HG03095 (cell line): Measurements from ENCODE around the gene CASP7.
"Not testable (repeated sequence)": the region's sequence is repeated elsewhere in the genome, so short reads cannot be mapped to it uniquely, and the experiment has no call there.

ENCODE experiments used
- ATAC-seq: cut with Tn5 transposase; IDR thresholded peaks from one replicate; pipeline ENCODE4 v1.9.1; 2021; ENCODE audit warnings: moderate library complexity; ENCODE audit not compliant: unreplicated experiment

Gene CASP7

DNA sequence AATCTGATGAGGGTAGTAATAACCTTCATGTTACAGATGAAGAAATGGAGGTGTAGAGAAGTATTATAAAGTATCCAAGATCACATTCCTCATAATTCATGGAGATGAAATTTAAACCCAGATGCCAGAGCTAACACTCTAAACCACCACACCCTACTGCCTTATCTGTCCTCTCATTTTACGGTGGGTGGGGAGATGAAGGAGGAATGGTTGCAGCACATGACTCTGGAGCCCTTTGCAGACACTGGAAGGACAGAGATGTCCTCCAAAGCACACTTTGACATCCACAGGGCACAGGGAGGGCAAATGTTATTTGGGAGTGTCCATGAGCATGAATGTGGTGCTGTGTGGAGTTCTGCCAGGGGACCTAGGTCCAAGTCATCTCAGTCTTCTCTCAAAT is 72.8 kb downstream of the CASP7 start:
- no peak for ATAC-seq

DNA sequence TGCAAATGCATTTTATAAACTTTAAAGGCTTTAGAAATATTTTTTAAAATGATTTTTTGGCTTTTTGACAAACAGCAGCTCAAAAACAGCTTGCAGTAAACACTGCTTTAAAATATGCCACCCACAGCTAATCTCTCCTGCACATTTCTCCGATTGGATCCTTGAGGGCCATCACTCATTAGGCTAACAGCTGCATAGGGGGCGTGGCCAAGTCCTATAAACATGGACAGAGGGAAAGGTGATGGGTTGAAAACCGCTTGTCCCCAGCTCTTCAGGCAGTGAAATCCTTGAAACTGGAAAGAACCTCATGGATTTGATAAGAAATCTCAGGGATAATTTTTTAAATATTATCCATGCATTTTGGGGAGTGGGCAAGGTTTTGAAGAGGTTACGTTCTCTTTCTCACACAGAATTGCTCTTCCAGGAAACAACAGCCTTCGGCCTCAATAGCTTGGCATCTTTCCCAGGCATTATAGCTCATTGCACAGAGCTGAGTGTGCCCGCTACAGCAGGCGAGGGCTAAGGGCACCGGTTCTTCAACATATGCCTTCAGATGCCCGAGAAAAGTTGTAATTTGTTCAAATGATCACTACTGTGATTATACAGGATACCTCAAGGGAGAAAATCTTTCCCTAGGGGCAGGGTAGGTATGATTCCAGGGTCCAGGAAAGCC is 73.4 kb downstream of the CASP7 start:
- no peak for ATAC-seq

DNA sequence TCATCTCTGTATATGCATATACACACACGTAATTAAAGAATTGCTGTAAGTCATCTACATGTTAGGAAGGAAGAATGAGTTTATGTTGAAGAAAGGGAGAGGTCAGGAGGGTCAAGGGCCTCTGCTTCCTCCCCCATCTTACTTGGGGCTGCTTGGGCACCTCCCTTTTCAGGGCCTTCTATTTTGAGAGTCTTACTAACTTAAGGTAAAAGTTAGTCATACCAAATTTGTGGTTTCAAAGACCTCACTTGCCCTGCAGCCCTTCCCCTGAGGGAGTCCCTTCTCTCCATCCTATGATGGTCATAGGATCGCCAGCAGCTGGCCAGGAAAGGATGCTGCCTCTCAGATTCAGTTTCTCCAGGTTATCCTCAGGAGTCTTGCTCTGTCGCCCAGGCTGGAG is 74.4 kb downstream of the CASP7 start:
- no peak for ATAC-seq

DNA sequence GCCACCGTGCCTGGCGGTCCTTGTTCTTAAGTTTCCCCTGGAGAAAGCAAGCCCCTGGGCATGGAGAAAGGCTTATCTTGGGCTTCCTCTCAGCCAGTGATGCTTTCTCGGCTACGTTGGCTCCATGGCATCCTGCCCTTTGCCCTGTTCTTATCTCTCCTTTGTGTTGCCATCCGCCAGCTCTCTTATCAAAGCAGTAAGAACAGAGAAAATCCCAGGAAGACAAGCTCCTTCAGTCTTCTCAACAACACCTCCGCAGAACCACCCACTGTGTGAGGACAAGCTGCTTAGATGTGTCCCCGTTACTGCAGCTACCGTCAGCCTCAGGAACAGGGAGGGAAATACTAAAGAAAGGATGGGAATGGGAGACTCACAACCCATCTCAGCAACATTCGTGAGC is 75.1 kb downstream of the CASP7 start:
- no peak for ATAC-seq

DNA sequence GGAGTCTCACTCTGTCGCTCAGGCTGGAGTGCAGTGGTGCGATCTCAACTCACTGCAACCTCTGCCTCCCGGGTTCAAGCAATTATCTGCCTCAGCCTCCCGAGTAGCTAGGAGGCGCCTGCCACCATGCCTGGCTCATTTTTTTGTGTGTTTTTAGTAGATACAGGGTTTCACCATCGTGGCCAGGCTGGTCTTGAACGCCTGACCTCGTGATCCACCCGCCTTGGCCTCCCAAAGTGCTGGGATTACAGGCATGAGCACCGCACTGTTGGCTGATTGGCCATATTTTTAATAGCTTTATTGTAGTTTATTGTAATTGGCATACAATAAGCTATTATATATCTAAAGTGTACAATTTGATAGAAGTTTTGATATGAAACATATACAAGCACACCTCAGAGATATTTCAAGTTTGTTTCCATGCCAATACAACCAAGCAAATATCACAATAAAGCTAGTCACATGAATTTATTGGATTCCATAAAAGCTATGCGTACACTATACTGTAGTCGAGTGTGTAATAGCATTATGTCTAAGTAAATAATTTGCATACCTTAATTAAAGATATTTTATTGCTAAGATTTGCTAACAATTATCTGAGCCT is 77.3 kb downstream of the CASP7 start:
- ATAC-seq = no peak

DNA sequence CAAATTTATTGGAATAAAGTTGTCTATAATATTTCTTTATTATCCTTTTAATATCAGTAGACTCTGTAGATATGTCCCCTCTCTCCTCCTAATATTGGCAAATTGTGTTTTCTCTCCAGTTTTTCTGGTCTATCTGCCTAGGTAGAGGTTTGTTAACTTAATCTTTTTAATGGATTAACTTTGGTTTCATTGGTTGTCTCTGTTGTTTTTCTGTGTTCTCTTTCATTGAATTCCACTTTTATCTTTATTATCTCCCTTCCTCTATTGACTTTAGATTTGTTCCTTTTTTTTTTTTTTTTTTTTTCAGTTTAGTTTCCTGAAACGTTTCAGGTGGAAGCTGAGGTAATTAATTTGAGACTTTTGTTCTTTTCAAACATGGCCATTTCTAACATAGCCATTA is 82.4 kb downstream of the CASP7 start:
- no peak for ATAC-seq

DNA sequence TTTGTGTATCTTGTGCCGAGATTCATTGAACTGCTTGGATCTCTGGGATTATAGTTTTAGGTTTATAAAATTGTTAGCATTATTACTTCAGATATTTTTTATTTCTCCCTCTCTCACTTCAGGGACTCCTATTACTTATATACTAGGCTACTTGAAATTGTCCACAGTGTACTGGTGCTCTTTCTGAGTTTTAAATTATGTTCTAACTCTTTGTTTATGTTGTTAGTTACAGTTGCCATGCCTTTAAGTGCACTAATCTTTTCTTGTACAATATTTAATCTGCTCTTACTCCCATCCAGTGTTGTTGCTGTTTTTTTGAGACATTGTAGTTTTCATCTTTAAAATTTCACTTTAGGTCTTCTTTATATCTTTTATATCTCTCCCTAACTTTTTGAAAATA is 84.9 kb downstream of the CASP7 start:
- ATAC-seq = no peak

DNA sequence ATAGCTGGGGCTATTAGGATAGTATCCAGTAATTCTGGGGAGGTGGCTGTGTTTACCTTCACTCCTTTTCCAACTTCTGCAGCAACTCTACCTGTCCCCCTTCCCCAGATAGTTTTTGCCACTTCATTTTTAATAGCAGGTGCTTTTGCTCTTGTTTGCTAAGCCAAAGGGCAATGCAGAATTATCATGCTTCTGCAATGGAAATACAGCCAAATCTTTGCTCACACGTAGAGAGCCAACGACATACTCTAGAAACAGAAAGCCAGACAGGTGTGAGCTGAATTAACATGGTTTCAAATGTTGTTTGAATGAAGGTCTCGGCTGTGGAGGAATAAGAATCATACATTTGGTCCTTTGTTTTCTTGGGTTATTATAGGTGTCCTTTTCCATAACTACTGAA is 86.2 kb downstream of the CASP7 start:
- no peak for ATAC-seq

DNA sequence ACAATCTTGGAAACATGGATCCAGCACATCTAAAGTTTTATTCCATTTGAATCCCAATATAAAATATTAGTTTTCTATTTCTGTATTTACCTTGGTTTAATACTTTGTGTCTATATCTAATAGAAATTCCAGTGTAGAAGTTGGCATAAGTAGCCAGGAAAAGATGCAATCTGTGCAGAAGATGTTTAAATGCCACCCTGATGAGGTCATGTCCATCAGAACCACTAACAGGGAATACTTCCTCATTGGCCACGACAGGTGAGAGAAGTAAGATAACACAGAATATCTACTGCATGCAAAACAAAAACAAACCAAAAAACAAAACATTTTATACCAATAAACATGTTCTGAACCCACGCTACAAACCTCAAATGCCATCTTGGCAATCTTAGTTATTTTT is 87.5 kb downstream of the CASP7 start:
- no peak for ATAC-seq

DNA sequence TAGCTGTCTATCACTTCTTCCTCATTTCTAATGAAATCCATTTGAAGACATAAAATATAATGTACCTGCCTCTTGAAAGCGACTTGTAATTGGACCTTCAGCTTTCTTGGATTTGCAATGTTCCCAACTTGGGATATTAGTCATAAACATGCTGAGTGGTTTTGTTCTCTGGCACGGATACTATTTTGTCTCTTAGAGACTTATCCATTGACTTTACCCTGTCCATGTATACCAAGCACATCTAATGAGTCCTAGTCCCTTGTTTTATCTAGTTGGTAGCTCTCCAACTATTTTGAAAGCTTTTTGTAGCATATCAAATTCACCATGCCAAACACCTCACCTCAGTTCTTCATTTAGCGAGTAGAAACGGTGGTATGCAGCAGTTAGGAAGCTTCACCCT is 90.6 kb downstream of the CASP7 start:
- no peak for ATAC-seq

DNA sequence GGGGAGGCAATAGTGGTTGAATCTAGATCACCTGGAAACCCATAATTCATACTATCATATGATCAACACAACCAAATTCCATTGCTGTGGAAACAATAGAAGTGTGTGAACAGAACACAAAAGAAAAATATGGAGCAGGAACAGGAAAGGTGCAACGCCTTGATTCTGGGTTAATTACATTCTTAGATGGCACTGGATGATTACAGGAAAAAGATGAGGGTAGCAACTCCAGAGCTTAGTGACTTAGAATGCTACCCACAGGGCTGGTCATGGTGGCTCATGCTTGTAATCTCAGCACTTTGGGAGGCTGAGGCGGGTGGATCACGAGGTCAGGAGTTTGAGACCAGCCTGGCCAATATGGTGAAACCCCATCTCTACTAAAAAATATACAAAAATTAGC is 91.4 kb downstream of the CASP7 start:
- not testable (repeated sequence) for ATAC-seq

DNA sequence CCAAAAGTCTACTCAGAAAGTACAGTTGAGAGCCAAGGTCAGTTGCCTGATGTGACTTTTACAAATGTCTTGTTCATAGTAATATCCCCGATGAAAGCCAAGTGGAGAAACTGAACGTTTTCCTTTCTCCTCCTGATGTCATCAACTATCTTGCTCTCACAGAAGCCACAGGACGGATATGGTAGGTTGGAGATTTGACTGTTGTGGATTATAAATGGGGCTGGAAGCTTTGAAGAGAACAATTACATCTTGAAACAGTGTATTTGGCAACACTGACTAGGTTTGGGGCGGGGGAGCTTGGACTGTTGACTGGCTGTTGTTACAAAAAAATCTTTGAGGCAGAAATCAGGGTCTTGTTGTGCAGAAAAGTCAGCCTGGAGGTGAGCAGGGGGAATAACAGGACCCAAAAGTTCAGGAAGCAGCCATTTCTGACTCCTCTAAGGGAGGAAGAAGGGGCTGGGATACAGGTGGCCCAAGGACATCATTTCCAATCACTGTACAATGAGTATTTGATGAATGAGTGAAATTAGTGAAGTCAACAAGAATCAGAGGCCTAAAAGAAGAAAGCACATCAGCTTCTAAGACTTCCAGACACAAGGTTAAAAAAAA is 96.1 kb downstream of the CASP7 start:
- ATAC-seq = no peak

DNA sequence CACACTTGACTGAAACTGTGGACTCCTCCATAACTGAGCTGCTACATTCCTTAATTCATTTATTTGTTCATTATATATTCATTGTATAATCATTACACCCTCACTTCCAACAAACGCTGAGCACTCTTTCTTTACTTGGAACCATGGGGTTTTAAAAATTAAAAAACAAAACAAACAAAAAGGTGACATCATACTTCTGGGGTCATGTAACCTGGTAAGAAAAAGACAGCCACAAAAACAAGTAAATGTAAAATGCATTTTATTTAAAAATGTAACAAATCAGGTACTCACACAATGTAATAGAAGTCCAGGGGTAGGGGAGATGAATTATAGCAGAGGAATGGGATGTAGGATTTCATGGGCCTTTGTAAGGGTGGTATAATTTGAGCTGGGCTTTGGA is 96.8 kb downstream of the CASP7 start:
- no peak for ATAC-seq
